Measurements from ENCODE around the gene SLC6A17. TPM values are rescaled to one million over a fixed set of nuclear protein-coding genes. Genes with fewer than 3 reads are reported as not detected.

Gene SLC6A17
- total and polyA plus RNA-seq, 12 donors = 0.06 to 0.45 (median 0.16) TPM; not detected in 4

DNA sequence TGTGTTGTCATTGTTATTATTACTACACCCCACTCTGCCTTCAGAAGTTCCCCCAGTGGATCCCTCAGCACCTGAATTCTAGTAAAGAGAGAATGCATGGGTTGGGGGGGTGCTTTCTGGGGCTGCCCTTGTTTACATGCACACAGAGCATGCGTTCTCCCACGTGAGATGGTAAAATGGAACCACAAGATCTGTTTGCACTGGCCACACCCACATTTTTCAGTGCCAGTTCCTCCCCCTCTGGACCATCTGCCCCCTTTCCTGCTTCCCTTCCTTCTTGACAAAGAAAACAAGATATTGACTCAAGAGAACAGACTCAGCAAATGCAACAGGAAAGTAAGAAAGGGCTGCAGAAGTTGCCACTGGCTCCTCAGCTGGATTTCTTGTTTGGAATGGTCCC, 8.9 kb downstream of the SLC6A17 start:
- no peak overlapping the region for H3K4me3 ChIP-seq
- peaks cover 0 to 5% (median 0%) of the 10 kb centered on the region in 9 donors for H3K4me1 ChIP-seq
- no peak for ATAC-seq
- no peak overlapping the region for H3K27ac ChIP-seq
- DNase-seq = no peak
- H3K27me3 ChIP-seq = peaks cover 0 to 33% (median 27%) of the 10 kb centered on the region in 7 donors
- 36 to 43% methylated on average over 2 of the region's 2 CpGs for WGBS, 2 donors
- TF ChIP-seq, protein P1, sequence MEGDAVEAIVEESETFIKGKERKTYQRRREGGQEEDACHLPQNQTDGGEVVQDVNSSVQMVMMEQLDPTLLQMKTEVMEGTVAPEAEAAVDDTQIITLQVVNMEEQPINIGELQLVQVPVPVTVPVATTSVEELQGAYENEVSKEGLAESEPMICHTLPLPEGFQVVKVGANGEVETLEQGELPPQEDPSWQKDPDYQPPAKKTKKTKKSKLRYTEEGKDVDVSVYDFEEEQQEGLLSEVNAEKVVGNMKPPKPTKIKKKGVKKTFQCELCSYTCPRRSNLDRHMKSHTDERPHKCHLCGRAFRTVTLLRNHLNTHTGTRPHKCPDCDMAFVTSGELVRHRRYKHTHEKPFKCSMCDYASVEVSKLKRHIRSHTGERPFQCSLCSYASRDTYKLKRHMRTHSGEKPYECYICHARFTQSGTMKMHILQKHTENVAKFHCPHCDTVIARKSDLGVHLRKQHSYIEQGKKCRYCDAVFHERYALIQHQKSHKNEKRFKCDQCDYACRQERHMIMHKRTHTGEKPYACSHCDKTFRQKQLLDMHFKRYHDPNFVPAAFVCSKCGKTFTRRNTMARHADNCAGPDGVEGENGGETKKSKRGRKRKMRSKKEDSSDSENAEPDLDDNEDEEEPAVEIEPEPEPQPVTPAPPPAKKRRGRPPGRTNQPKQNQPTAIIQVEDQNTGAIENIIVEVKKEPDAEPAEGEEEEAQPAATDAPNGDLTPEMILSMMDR (IDR thresholded peaks at IDR 0.05) = no peak
- intact Hi-C loops (cut with DNase I) = no loop called here
- H3K9me3 ChIP-seq = no peaks in the 10 kb centered on the region
- H3K36me3 ChIP-seq = no peaks in the 10 kb centered on the region

DNA sequence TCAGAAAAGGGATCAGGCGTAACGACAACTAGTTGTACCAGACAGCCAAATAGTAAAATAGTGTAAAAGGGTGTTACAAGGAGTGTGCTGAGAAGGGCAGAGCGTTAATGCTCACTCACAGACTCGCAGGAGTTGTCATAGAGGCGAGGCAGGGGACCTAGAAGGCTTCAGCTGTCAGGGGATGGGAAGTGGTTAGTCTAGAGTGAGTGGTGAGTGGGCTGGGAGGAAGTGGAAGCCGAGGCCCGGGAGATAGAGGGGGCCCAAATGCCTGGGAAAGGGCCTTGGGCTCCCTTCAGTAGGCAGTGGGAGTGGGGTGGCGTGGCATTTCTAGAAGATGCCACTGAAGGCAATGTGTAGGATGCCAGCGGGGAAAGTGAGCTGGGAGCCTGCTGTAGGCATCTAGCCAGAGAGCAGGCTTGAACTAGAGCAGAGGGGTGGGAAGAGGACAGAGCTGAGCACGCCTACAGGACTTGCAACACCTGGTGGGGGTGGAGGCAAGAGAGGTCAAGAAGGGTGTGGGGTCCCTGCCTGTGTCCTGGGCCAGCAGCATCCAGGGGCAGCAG, 10.3 kb downstream of the SLC6A17 start:
- no peak for ATAC-seq
- WGBS, 2 donors = 60 to 63% methylated on average over 10 of the region's 10 CpGs
- intact Hi-C loops (cut with DNase I) = no loop called here
- no peak for DNase-seq
- no peaks in the 10 kb centered on the region for H3K36me3 ChIP-seq
- H3K27me3 ChIP-seq = peaks cover 0 to 19% (median 15%) of the 10 kb centered on the region in 7 donors
- peaks cover 0 to 10% (median 0%) of the 10 kb centered on the region in 9 donors for H3K4me1 ChIP-seq
- TF ChIP-seq, protein P1 (IDR thresholded peaks at IDR 0.05) = no peak
- H3K9me3 ChIP-seq = no peaks in the 10 kb centered on the region
- H3K27ac ChIP-seq = no peak overlapping the region
- no peak overlapping the region for H3K4me3 ChIP-seq

GRCh38 chr1:110161165-110161564, 10.9 kb downstream of the SLC6A17 start:
- no peaks in the 10 kb centered on the region for H3K36me3 ChIP-seq
- no peak for DNase-seq
- H3K9me3 ChIP-seq = no peaks in the 10 kb centered on the region
- ATAC-seq = no peak
- H3K27ac ChIP-seq = no peak overlapping the region
- H3K4me3 ChIP-seq = no peak overlapping the region
- TF ChIP-seq, protein P1 (IDR thresholded peaks at IDR 0.05) = no peak
- H3K4me1 ChIP-seq = peaks cover 0 to 10% (median 0%) of the 10 kb centered on the region in 9 donors
- WGBS, 2 donors = 85 to 96% methylated on average over 3 of the region's 3 CpGs
- intact Hi-C loops (cut with DNase I) = no loop called here
- peaks cover 0 to 19% (median 13%) of the 10 kb centered on the region in 7 donors for H3K27me3 ChIP-seq

DNA sequence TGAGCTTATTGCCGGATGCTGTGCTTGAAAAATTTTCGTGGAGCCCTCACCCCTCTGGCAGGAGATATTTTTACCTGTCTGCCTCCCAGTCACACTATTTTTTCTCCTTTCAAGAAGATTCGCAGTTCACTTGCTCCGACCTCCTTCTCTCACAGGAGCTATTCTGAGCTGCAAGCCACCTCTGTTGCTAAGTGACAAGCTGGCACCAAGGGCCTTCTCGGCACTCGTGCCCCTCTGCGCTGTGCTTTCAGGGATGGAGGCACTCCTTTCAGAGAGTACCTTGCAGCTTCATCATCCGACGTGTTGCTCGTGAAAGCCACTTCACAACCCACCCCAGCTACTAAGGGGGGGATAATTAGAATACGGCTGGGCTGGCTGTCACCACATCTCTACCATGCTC, 11.6 kb downstream of the SLC6A17 start:
- ATAC-seq (no peak), DNase-seq (no peak)
- Histone ChIP-seq H3K4me3 (no peak overlapping the region), H3K4me1 (peaks cover 0 to 10% (median 0%) of the 10 kb centered on the region in 9 donors), H3K27me3 (peaks cover 0 to 16% (median 9%) of the 10 kb centered on the region in 7 donors), H3K36me3 (no peaks in the 10 kb centered on the region), H3K27ac (no peak overlapping the region), H3K9me3 (no peaks in the 10 kb centered on the region)
- TF ChIP-seq, protein P1 (IDR thresholded peaks at IDR 0.05) = no peak
- intact Hi-C loops (cut with DNase I) = no loop called here
- 77 to 84% methylated on average over 11 of the region's 11 CpGs for WGBS, 2 donors

Data from heart right ventricle (tissue), 16 donors.